Neural cell (in vitro differentiated cells): ENCODE results near the gene SUSD4. TPM values are rescaled to one million over a fixed set of nuclear protein-coding genes. Genes with fewer than 3 reads are reported as not detected.

Source experiments
- H2AFZ ChIP-seq: fragments of 200-600, 300-800 bp; sonication (generic), shearing (Covaris generic); 2 replicates; pipeline ENCODE4 v1.6.0; 2014; ENCODE audit warnings: low read depth, mild to moderate bottlenecking, antibody characterized with exemption, low read length, moderate library complexity
- H3F3A ChIP-seq: fragments of 200-600 bp; shearing (Covaris generic); 2 replicates; pipeline ENCODE4 v1.6.1; 2016; ENCODE audit warnings: mild to moderate bottlenecking, moderate library complexity, mixed read lengths, antibody characterized with exemption, low read length; ENCODE audit not compliant: insufficient read depth, poor library complexity, severe bottlenecking
- H3K27ac ChIP-seq: fragments of 200-600, 300-800 bp; sonication (generic), shearing (Covaris generic); 2 replicates; pipeline ENCODE4 v1.5.1; 2014; ENCODE audit warnings: mild to moderate bottlenecking, low read length, moderate library complexity
- H3K27me3 ChIP-seq: fragments of 300-800, 200-600 bp; sonication (generic), shearing (Covaris generic); 2 replicates; pipeline ENCODE4 v1.6.0; 2014; ENCODE audit warnings: mild to moderate bottlenecking, low read depth, low read length, moderate library complexity; ENCODE audit not compliant: insufficient read depth
- H3K36me3 ChIP-seq: fragments of 300-800, 200-600 bp; sonication (generic), shearing (Covaris generic); 2 replicates; pipeline ENCODE4 v1.5.1; 2014; ENCODE audit warnings: mild to moderate bottlenecking, antibody characterized with exemption, low read length, moderate library complexity; ENCODE audit not compliant: insufficient read depth
- H3K4me2 ChIP-seq: fragments of 300-800, 200-600 bp; sonication (generic), shearing (Covaris generic); 2 replicates; pipeline ENCODE4 v1.6.0; 2014; ENCODE audit warnings: mild to moderate bottlenecking, low read length
- H3K4me3 ChIP-seq: fragments of 300-800, 200-600 bp; sonication (generic), shearing (Covaris generic); 2 replicates; pipeline ENCODE4 v1.5.1; 2014; ENCODE audit warnings: mild to moderate bottlenecking, low read length, moderate library complexity
- H3K79me2 ChIP-seq: fragments of 200-600 bp; shearing (Covaris generic); replicated peaks from 2 replicates; pipeline ENCODE4 v1.6.0; 2014; ENCODE audit warnings: mild to moderate bottlenecking, low read length, moderate library complexity; ENCODE audit not compliant: insufficient read depth
- H3K9ac ChIP-seq: fragments of 300-800, 200-600 bp; sonication (generic), shearing (Covaris generic); 2 replicates; pipeline ENCODE4 v1.6.1; 2016; ENCODE audit warnings: mild to moderate bottlenecking, low read length, mixed read lengths
- H3K9me2 ChIP-seq: fragments of 200-600 bp; shearing (Covaris generic); 2 replicates; pipeline ENCODE4 v1.6.1; 2016; ENCODE audit warnings: mild to moderate bottlenecking, low read length, mixed read lengths; ENCODE audit not compliant: insufficient read depth
- H3K9me3 ChIP-seq: fragments of 200-600, 300-800 bp; sonication (generic), shearing (Covaris generic); 2 replicates; pipeline ENCODE4 v1.6.1; 2016; ENCODE audit warnings: mild to moderate bottlenecking, mixed run types, low read length, moderate library complexity, mixed read lengths
- H4K20me1 ChIP-seq: fragments of 200-600 bp; shearing (Covaris generic); 2 replicates; pipeline ENCODE4 v1.6.1; 2016; ENCODE audit warnings: mild to moderate bottlenecking, mixed run types; ENCODE audit not compliant: insufficient read depth
- EP300 ChIP-seq: fragments of 450-650 bp; conservative IDR thresholded peaks from 2 replicates; pipeline ENCODE4 v1.6.1; 2014; ENCODE audit warnings: antibody characterized with exemption, mild to moderate bottlenecking, moderate library complexity; ENCODE audit not compliant: poor library complexity, severe bottlenecking
- EZH2 ChIP-seq: fragments of 200-600, 300-800 bp; shearing (Covaris generic), sonication (generic); IDR thresholded peaks from 2 replicates; pipeline ENCODE4 v1.6.1; 2014; ENCODE audit warnings: antibody characterized with exemption, low read length, borderline replicate concordance, mild to moderate bottlenecking; ENCODE audit not compliant: insufficient read depth, poor library complexity, severe bottlenecking
- MXI1 ChIP-seq: fragments of 450-650 bp; conservative IDR thresholded peaks from 2 replicates; pipeline ENCODE4 v1.6.1; 2014; ENCODE audit warnings: antibody characterized with exemption, mild to moderate bottlenecking; ENCODE audit not compliant: poor library complexity, severe bottlenecking
- POLR2AphosphoS5 ChIP-seq: IDR thresholded peaks from 2 replicates; pipeline ENCODE4 v1.6.1; 2012
- RAD21 ChIP-seq: fragments of 450-650 bp; conservative IDR thresholded peaks from 2 replicates; pipeline ENCODE4 v1.6.1; 2014; ENCODE audit warnings: antibody characterized with exemption, mild to moderate bottlenecking, moderate library complexity
- SMC3 ChIP-seq: fragments of 450-650 bp; conservative IDR thresholded peaks from 2 replicates; pipeline ENCODE4 v1.6.1; 2014; ENCODE audit warnings: antibody characterized with exemption, mild to moderate bottlenecking, moderate library complexity; ENCODE audit not compliant: poor library complexity
- TAF1 ChIP-seq: IDR thresholded peaks from 2 replicates; pipeline ENCODE4 v1.6.1; 2012; ENCODE audit warnings: low read depth
- polyA plus RNA-seq: library from polyadenylated mRNA; depleted of rRNA; stranded (reverse); fragments of >200 nt; gene quantifications from 2 replicates; pipeline ENCODE4 v1.2.3, GENCODE V29; 2014
- TF ChIP-seq, protein P1 (sequence below): IDR thresholded peaks from 2 replicates; pipeline ENCODE4 v1.6.1; 2012; ENCODE audit warnings: borderline replicate concordance
- TF ChIP-seq, protein P2 (sequence below): fragments of 450-650 bp; IDR thresholded peaks from 2 replicates; pipeline ENCODE4 v1.5.1; 2014; ENCODE audit warnings: antibody characterized with exemption, mild to moderate bottlenecking, moderate library complexity; ENCODE audit not compliant: poor library complexity, severe bottlenecking

The SUSD4 gene
- polyA plus RNA-seq, 1 donor from 2014 or later = 31.5 TPM

GRCh38 chr1:223188618-223189356 lies 175.2 kb downstream of the SUSD4 start:
- no peak overlapping the region for H3K27ac ChIP-seq
- no peaks in the 10 kb centered on the region for H3K9me2 ChIP-seq
- no peaks in the 10 kb centered on the region for H3K36me3 ChIP-seq
- H4K20me1 ChIP-seq = no peaks in the 10 kb centered on the region
- H3K4me2 ChIP-seq = no peak overlapping the region
- H3K4me3 ChIP-seq = no peak overlapping the region
- H3F3A ChIP-seq = no peaks in the 10 kb centered on the region
- H3K79me2 ChIP-seq = no peaks in the 10 kb centered on the region
- H3K9ac ChIP-seq = no peak overlapping the region
- H2AFZ ChIP-seq = no peak overlapping the region
- TF ChIP-seq EP300 (no peak), EZH2 (no peak), MXI1 (no peak), SMC3 (no peak), RAD21 (no peak), POLR2AphosphoS5 (no peak), TAF1 (no peak)
- TF ChIP-seq, protein P1, sequence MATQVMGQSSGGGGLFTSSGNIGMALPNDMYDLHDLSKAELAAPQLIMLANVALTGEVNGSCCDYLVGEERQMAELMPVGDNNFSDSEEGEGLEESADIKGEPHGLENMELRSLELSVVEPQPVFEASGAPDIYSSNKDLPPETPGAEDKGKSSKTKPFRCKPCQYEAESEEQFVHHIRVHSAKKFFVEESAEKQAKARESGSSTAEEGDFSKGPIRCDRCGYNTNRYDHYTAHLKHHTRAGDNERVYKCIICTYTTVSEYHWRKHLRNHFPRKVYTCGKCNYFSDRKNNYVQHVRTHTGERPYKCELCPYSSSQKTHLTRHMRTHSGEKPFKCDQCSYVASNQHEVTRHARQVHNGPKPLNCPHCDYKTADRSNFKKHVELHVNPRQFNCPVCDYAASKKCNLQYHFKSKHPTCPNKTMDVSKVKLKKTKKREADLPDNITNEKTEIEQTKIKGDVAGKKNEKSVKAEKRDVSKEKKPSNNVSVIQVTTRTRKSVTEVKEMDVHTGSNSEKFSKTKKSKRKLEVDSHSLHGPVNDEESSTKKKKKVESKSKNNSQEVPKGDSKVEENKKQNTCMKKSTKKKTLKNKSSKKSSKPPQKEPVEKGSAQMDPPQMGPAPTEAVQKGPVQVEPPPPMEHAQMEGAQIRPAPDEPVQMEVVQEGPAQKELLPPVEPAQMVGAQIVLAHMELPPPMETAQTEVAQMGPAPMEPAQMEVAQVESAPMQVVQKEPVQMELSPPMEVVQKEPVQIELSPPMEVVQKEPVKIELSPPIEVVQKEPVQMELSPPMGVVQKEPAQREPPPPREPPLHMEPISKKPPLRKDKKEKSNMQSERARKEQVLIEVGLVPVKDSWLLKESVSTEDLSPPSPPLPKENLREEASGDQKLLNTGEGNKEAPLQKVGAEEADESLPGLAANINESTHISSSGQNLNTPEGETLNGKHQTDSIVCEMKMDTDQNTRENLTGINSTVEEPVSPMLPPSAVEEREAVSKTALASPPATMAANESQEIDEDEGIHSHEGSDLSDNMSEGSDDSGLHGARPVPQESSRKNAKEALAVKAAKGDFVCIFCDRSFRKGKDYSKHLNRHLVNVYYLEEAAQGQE = no peak
- TF ChIP-seq, protein P2, sequence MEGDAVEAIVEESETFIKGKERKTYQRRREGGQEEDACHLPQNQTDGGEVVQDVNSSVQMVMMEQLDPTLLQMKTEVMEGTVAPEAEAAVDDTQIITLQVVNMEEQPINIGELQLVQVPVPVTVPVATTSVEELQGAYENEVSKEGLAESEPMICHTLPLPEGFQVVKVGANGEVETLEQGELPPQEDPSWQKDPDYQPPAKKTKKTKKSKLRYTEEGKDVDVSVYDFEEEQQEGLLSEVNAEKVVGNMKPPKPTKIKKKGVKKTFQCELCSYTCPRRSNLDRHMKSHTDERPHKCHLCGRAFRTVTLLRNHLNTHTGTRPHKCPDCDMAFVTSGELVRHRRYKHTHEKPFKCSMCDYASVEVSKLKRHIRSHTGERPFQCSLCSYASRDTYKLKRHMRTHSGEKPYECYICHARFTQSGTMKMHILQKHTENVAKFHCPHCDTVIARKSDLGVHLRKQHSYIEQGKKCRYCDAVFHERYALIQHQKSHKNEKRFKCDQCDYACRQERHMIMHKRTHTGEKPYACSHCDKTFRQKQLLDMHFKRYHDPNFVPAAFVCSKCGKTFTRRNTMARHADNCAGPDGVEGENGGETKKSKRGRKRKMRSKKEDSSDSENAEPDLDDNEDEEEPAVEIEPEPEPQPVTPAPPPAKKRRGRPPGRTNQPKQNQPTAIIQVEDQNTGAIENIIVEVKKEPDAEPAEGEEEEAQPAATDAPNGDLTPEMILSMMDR = no peak
- H3K27me3 ChIP-seq = no peaks in the 10 kb centered on the region
- H3K9me3 ChIP-seq = no peaks in the 10 kb centered on the region

- Histone ChIP-seq H3K4me2 (no peak overlapping the region), H3K79me2 (no peaks in the 10 kb centered on the region), H3K4me3 (no peak overlapping the region), H2AFZ (no peak overlapping the region), H3K9ac (no peak overlapping the region), H3K9me3 (no peaks in the 10 kb centered on the region), H3K9me2 (no peaks in the 10 kb centered on the region), H4K20me1 (no peaks in the 10 kb centered on the region), H3K27ac (no peak overlapping the region), H3K36me3 (no peaks in the 10 kb centered on the region), H3F3A (no peaks in the 10 kb centered on the region), H3K27me3 (no peaks in the 10 kb centered on the region)
- TF ChIP-seq TAF1 (no peak), RAD21 (no peak), MXI1 (no peak), EP300 (no peak), POLR2AphosphoS5 (no peak), EZH2 (no peak), SMC3 (no peak)
- TF ChIP-seq, protein P1 = no peak
- TF ChIP-seq, protein P2 = no peak
Observed at GRCh38 chr1:223186800-223187199, 177.2 kb downstream of the SUSD4 start.
